Activated CD4-positive, alpha-beta memory T cell treated with anti-CD3 and anti-CD28 coated beads, Interleukin-2, amount 10 ng/mL, durations not matched to agents 7 days and 5 days (primary cell): Measurements from ENCODE around the gene RWDD4. TPM values are rescaled to one million over a fixed set of nuclear protein-coding genes. Genes with fewer than 3 reads are reported as not detected.

Experiments used
- total RNA-seq, 2 experiments: library from RNA; stranded (reverse); gene quantifications; one replicate each; pipeline ENCODE4 v1.2.3, GENCODE V29; 2021

RWDD4 gene
- total RNA-seq, 2 experiments from 2014 or later = 13.0 to 15.3 TPM

Other genes starting within 250 kb of the RWDD4 start
- 10 to 100 TPM; 30.5 to 30.9 TPM for gene CDKN2AIP, start 214.5 kb downstream of the RWDD4 start, total RNA-seq
- gene ING2, start 154.1 kb downstream of the RWDD4 start, total RNA-seq = 10 to 100 TPM; 12.8 to 13.3 TPM
- 10 to 100 TPM; 29.7 to 36.1 TPM for gene TRAPPC11, start 108 bp upstream of the RWDD4 start, total RNA-seq
- not detected for gene STOX2, start 246.1 kb upstream of the RWDD4 start, total RNA-seq